GM19455 (cell line): Measurements from ENCODE around the gene CSTF2T.

Experiments
- ATAC-seq: cut with Tn5 transposase; IDR thresholded peaks from one replicate; pipeline ENCODE4 v1.9.1; 2021; ENCODE audit not compliant: unreplicated experiment

The CSTF2T gene

DNA sequence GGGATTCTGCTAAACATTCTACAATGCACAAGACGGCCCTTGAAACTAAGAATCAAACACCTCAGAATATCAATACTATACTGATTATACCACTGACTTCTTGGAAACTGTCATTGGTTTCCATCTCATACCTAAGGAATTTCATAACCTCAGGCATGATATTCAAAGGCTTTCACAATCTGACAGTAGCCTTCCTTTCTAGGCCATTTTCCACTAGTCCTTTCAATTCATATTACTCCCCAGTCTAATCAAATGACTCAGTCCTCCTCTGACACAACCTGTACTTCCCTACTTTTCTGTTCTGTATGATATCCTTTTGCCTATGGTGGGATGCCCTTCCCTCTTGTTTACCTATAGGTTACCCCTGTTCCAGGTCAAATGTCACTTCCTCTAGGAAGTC, 48.3 kb downstream of the CSTF2T start:
- no peak for ATAC-seq

- no peak for ATAC-seq
Measured at GRCh38 chr10:51649064-51649463, 50.3 kb downstream of the CSTF2T start.
